ENCODE measurements around the gene MYO1B. TPM values are rescaled to one million over a fixed set of nuclear protein-coding genes. Genes with fewer than 3 reads are reported as not detected.
A peak's percentile ranks its signal among the peaks of the same experiment; 100 is the strongest.

The MYO1B gene
- total RNA-seq, 1 experiment from 2014 or later, result 80.3 TPM

DNA sequence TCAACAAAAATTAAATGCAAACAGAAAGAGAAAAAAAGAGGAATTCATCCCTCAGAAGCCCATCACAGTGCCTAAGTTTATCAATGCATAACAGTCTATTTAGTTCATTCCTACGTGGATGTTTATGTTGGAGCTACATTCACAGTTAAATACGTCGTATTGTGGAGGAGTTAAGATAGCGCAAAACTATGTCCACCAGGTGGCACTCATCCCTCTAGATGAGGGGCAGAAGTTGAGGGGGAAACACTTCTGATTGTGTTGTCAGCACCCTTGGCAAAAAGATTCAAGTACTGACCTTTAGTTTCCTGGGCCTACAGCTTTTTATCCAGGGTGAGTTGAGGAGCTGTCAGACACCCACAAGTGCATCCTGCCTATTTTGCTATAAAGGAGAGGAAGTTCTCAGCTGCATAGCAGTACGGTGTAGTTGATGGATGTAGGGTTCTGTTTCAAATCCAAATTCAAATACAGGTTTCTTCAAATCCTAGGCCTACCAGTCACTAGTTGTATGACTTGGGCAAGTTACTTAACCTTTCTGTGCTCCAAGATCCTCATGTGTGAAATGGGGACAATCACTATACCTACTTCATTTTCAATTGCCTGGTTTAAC lies 26.8 kb upstream of the MYO1B start:
- Mint-ChIP-seq H3K27ac (ENCODE audit: unreplicated experiment) (no peak overlapping the region), H3K36me3 (ENCODE audit: insufficient read depth, unreplicated experiment) (peaks cover 5% of the 10 kb centered on the region), H3K9me3 (ENCODE audit: unreplicated experiment) (peaks cover 12% of the 10 kb centered on the region), H3K4me3 (ENCODE audit: unreplicated experiment) (no peak overlapping the region), H3K27me3 (ENCODE audit: insufficient read depth, unreplicated experiment) (no peaks in the 10 kb centered on the region), H3K4me1 (ENCODE audit: low read depth, unreplicated experiment) (peaks cover 15% of the 10 kb centered on the region)
- Histone ChIP-seq H3K9me3 (no peaks in the 10 kb centered on the region), H3K4me1 (peaks cover 27% of the 10 kb centered on the region), H3K27me3 (replicated peaks; ENCODE audit: control insufficient read depth, insufficient read depth, low read length) (no peaks in the 10 kb centered on the region), H3K36me3 (ENCODE audit: control insufficient read depth, insufficient read depth, low read length) (no peaks in the 10 kb centered on the region; the same call in 1 of the 2 replicates), H3K4me3 (ENCODE audit: low read depth, low read length) (no peak overlapping the region)
- intact Hi-C loops (cut with micrococcal nuclease; ENCODE audit: unreplicated experiment), result loop anchor here (1.0 to 2.0 kb wide), 5 partner anchors 26 to 303 kb away; partner anchors contain the start of gene MYO1B
- ChIA-PET POLR2A (no interaction called here), CTCF (interaction anchor here (0.5 to 2.8 kb wide), 8 partner anchors 28 to 166 kb away, joined by 3 to 15 read pairs (median 3); no protein-coding TSS in a partner anchor)
- DNase-seq, result peak; percentile 63 to 65
- no TSS peak for BruUV-seq (replicated peaks)
- TF ChIP-seq, protein P1, sequence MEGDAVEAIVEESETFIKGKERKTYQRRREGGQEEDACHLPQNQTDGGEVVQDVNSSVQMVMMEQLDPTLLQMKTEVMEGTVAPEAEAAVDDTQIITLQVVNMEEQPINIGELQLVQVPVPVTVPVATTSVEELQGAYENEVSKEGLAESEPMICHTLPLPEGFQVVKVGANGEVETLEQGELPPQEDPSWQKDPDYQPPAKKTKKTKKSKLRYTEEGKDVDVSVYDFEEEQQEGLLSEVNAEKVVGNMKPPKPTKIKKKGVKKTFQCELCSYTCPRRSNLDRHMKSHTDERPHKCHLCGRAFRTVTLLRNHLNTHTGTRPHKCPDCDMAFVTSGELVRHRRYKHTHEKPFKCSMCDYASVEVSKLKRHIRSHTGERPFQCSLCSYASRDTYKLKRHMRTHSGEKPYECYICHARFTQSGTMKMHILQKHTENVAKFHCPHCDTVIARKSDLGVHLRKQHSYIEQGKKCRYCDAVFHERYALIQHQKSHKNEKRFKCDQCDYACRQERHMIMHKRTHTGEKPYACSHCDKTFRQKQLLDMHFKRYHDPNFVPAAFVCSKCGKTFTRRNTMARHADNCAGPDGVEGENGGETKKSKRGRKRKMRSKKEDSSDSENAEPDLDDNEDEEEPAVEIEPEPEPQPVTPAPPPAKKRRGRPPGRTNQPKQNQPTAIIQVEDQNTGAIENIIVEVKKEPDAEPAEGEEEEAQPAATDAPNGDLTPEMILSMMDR (IDR thresholded peaks at IDR 0.05; ENCODE audit: insufficient read depth in 1 of 2, low read depth in 1 of 2, low read length in 1 of 2, severe bottlenecking in 1 of 2, unreplicated experiment in 1 of 2), result peak; percentile 55 to 61

DNA sequence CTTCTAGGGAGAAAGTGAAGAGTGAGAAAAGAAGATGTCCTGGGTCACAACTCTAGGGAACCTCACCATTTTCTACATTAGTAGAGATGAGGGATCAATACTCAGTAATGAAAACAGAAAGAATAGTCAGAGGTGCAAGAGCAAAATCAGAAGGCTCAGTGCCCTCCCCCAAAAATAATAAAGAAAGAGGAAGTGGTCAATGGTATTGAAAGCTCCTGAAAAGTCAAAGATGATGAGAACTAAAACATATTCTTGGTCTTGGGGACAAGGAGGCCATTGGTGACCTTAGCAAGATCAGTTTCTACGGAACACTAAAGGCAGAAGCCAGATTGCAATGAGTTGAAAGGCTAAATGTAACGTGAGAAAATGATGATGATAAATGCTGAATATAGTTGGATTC lies 24.5 kb upstream of the MYO1B start:
- Mint-ChIP-seq H3K27me3 (ENCODE audit: insufficient read depth, unreplicated experiment) (no peaks in the 10 kb centered on the region), H3K4me1 (ENCODE audit: low read depth, unreplicated experiment) (peaks cover 8% of the 10 kb centered on the region), H3K27ac (ENCODE audit: unreplicated experiment) (no peak overlapping the region), H3K4me3 (ENCODE audit: unreplicated experiment) (no peak overlapping the region), H3K9me3 (ENCODE audit: unreplicated experiment) (peaks cover 9% of the 10 kb centered on the region), H3K36me3 (ENCODE audit: insufficient read depth, unreplicated experiment) (peaks cover 5% of the 10 kb centered on the region)
- BruUV-seq (replicated peaks), result no TSS peak
- intact Hi-C loops (cut with micrococcal nuclease; ENCODE audit: unreplicated experiment), result no loop called here
- CTCF ChIA-PET, result no interaction called here
- DNase-seq, result no peak
- Histone ChIP-seq H3K9me3 (no peaks in the 10 kb centered on the region), H3K4me3 (ENCODE audit: low read depth, low read length) (no peak overlapping the region), H3K4me1 (peaks cover 19% of the 10 kb centered on the region), H3K27me3 (replicated peaks; ENCODE audit: control insufficient read depth, insufficient read depth, low read length) (no peaks in the 10 kb centered on the region), H3K36me3 (ENCODE audit: control insufficient read depth, insufficient read depth, low read length) (no peaks in the 10 kb centered on the region; the same call in 1 of the 2 replicates)
- TF ChIP-seq, protein P1 (IDR thresholded peaks at IDR 0.05; ENCODE audit: insufficient read depth in 1 of 2, low read depth in 1 of 2, low read length in 1 of 2, severe bottlenecking in 1 of 2, unreplicated experiment in 1 of 2), result no peak
- POLR2A ChIA-PET, result no interaction called here

DNA sequence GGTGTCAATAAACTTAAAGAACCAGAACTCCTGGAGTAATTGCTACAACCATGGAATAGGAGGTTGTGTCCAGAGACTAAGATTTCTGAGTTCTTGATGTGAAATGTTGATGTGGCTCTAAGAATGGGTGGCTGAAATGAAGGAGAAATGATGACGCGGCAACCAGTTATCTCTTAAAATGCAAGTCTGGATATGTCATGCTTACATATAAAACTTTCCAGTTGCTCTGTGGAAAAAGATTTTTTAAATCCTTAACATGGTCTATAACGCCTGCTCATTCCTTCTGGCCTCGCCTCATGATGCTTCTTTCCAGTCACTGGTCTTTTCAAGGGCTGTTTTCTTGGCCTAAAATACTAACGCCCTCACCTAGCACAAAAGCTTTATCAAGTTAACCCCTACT lies 23.5 kb upstream of the MYO1B start:
- Mint-ChIP-seq H3K4me1 (ENCODE audit: low read depth, unreplicated experiment) (peaks cover 8% of the 10 kb centered on the region), H3K36me3 (ENCODE audit: insufficient read depth, unreplicated experiment) (peaks cover 5% of the 10 kb centered on the region), H3K27ac (ENCODE audit: unreplicated experiment) (no peak overlapping the region), H3K4me3 (ENCODE audit: unreplicated experiment) (no peak overlapping the region), H3K27me3 (ENCODE audit: insufficient read depth, unreplicated experiment) (no peaks in the 10 kb centered on the region), H3K9me3 (ENCODE audit: unreplicated experiment) (peaks cover 9% of the 10 kb centered on the region)
- Histone ChIP-seq H3K9me3 (no peaks in the 10 kb centered on the region), H3K27me3 (replicated peaks; ENCODE audit: control insufficient read depth, insufficient read depth, low read length) (no peaks in the 10 kb centered on the region), H3K36me3 (ENCODE audit: control insufficient read depth, insufficient read depth, low read length) (no peaks in the 10 kb centered on the region; the same call in 1 of the 2 replicates), H3K4me1 (peaks cover 19% of the 10 kb centered on the region), H3K4me3 (ENCODE audit: low read depth, low read length) (no peak overlapping the region)
- TF ChIP-seq, protein P1 (IDR thresholded peaks at IDR 0.05; ENCODE audit: insufficient read depth in 1 of 2, low read depth in 1 of 2, low read length in 1 of 2, severe bottlenecking in 1 of 2, unreplicated experiment in 1 of 2), result no peak
- intact Hi-C loops (cut with micrococcal nuclease; ENCODE audit: unreplicated experiment), result no loop called here
- no TSS peak for BruUV-seq (replicated peaks)
- CTCF ChIA-PET, result no interaction called here
- POLR2A ChIA-PET, result no interaction called here
- DNase-seq, result no peak
